Fibroblast of lung (primary cell): ENCODE data around the gene PHTF2.

Experiments
- EZH2 ChIP-seq: IDR thresholded peaks from 2 replicates; pipeline ENCODE4 v1.5.1; 2012; ENCODE audit warnings: low read length, control low read depth, mild to moderate bottlenecking; ENCODE audit errors: missing control alignments
- TF ChIP-seq, protein P1 (sequence below), 2 donors: IDR thresholded peaks in 1 of 2; conservative IDR thresholded peaks in 1 of 2; 1 replicate in 1 of 2; 2 replicates in 1 of 2; pipeline ENCODE4 v1.5.1; 2011 to 2012; ENCODE audit warnings: low read length in 2 of 2, control low read depth in 1 of 2, inconsistent platforms in 1 of 2, low read depth in 1 of 2, mild to moderate bottlenecking in 1 of 2

GRCh38 chr7:77967429-77967828, 168.9 kb downstream of the PHTF2 start:
- TF ChIP-seq, protein P1, sequence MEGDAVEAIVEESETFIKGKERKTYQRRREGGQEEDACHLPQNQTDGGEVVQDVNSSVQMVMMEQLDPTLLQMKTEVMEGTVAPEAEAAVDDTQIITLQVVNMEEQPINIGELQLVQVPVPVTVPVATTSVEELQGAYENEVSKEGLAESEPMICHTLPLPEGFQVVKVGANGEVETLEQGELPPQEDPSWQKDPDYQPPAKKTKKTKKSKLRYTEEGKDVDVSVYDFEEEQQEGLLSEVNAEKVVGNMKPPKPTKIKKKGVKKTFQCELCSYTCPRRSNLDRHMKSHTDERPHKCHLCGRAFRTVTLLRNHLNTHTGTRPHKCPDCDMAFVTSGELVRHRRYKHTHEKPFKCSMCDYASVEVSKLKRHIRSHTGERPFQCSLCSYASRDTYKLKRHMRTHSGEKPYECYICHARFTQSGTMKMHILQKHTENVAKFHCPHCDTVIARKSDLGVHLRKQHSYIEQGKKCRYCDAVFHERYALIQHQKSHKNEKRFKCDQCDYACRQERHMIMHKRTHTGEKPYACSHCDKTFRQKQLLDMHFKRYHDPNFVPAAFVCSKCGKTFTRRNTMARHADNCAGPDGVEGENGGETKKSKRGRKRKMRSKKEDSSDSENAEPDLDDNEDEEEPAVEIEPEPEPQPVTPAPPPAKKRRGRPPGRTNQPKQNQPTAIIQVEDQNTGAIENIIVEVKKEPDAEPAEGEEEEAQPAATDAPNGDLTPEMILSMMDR (conservative IDR thresholded peaks at IDR 0.05 in 1 of 2, IDR thresholded peaks at IDR 0.05 in 1 of 2; ENCODE audit: low read depth in 1 of 2, low read length in 2 of 2): no peak
- TF ChIP-seq EZH2: no peak
